Measurements from ENCODE around the gene ZBTB32.

DNA sequence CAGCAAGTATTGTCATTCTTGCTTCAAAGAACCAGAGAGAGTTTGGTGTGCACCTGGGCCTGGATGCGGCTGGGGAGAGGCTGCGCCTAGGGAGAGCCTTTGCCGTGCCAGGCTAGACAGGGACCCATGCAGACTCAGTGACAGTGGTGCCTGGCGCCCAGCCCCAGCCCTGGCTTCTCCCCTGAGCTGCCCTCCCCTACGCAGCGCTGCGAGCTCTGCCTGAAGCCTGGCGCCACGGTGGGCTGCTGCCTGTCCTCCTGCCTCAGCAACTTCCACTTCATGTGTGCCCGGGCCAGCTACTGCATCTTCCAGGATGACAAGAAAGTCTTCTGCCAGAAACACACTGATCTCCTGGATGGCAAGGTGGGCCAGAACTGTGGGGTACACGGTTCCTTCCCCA is 25.4 kb downstream of the ZBTB32 start:
- TF ChIP-seq, protein P1, sequence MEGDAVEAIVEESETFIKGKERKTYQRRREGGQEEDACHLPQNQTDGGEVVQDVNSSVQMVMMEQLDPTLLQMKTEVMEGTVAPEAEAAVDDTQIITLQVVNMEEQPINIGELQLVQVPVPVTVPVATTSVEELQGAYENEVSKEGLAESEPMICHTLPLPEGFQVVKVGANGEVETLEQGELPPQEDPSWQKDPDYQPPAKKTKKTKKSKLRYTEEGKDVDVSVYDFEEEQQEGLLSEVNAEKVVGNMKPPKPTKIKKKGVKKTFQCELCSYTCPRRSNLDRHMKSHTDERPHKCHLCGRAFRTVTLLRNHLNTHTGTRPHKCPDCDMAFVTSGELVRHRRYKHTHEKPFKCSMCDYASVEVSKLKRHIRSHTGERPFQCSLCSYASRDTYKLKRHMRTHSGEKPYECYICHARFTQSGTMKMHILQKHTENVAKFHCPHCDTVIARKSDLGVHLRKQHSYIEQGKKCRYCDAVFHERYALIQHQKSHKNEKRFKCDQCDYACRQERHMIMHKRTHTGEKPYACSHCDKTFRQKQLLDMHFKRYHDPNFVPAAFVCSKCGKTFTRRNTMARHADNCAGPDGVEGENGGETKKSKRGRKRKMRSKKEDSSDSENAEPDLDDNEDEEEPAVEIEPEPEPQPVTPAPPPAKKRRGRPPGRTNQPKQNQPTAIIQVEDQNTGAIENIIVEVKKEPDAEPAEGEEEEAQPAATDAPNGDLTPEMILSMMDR (IDR thresholded peaks at IDR 0.05; ENCODE audit: low read depth, low read length): no peak
- no peak for TF ChIP-seq POLR2A (IDR thresholded peaks at IDR 0.05; ENCODE audit: extremely low read depth, insufficient read length)
- TF ChIP-seq, protein P2, sequence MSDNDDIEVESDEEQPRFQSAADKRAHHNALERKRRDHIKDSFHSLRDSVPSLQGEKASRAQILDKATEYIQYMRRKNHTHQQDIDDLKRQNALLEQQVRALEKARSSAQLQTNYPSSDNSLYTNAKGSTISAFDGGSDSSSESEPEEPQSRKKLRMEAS (IDR thresholded peaks at IDR 0.05; ENCODE audit: low read depth, low read length): no peak
- no peak for TF ChIP-seq MYC (IDR thresholded peaks at IDR 0.05; ENCODE audit: low read depth, low read length)

Measured in NB4 (cell line).